Measurements from ENCODE around the gene SSC5D. TPM values are rescaled to one million over a fixed set of nuclear protein-coding genes. Genes with fewer than 3 reads are reported as not detected.

The SSC5D gene
- polyA plus RNA-seq, 1 of the 3 experiments (the other 2 are of a cell fraction): 4.9 TPM

DNA sequence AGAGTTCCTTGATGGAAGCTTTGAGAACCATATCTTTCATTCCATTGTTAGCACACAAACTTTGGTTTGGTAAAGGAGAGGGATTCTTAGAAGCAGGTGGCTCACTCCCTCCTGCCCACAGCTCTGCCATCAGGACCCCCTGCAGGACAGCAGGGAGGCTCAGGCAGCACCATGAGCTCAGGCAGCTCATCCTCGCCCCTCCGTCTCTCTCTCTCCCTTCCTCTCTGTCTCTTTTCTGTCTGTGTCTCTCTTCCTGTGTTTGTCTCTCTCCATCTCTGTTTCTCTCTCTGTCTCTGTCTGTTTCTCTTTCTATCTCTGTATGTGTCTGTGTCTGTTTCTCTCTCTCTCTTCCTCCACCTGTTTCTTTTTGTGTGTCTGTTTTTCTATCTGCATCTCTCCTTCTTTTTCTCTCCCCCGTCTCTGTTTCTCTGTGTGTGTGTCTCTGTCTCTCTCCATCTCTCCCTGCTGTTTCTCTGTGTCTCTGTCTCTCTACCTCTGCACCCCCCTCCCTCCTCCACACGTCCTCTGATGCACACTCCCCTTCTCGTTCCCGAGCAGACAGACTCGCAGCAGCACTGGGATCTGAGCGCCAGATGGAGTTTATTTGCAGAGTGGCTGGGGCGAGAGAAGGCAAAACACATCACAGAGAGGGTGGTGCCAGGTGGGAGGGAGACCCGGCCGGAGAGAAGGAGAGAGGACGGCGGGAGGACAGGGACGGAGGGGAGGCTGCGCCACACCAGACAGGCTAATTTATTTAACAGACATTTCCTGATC is 40.0 kb downstream of the SSC5D start (continued):
- TF ChIP-seq EZH2phosphoT487 (IDR thresholded peaks at IDR 0.05; ENCODE audit: borderline replicate concordance, low read depth) (no peak), TAF1 (IDR thresholded peaks at IDR 0.05; ENCODE audit: borderline replicate concordance, low read depth, low read length) (no peak)

DNA sequence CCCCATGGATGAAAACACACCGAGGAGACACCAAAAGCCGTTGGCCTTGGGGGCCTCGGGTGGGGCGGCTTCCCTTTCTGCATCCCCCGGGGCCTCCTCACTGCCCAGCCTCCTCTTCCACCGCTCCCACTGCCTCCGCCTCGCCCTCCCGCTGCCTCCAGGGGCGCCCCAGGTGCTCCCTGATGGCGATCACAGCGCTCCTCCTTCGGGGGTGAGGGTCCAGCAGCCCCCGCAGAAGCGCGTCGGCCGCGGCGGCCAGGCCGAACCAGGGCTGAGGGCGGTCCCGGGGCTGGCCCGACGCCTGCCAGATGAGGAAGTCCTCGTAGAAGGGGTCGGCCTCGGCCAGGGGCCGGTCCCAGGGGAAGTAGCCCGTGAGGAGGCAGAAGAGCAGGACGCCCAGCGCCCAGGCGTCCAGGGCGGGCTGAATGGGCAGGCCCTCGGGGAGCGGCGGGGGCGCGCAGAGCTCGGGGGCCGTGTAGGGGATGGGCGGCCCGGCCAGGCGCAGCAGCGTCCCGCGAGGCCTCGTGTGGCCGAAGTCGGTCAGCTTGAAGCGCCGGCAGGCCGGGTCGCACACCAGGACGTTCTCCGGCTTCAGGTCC is 41.5 kb downstream of the SSC5D start:
- TF ChIP-seq SMC3 (IDR thresholded peaks at IDR 0.05; ENCODE audit: low read depth, low read length): no peak
- no peak for TF ChIP-seq MEF2A (IDR thresholded peaks at IDR 0.05; ENCODE audit: borderline replicate concordance, low read depth)
- TF ChIP-seq NRF1 (IDR thresholded peaks at IDR 0.05; ENCODE audit: low read depth, low read length): no peak
- TF ChIP-seq, protein P1, sequence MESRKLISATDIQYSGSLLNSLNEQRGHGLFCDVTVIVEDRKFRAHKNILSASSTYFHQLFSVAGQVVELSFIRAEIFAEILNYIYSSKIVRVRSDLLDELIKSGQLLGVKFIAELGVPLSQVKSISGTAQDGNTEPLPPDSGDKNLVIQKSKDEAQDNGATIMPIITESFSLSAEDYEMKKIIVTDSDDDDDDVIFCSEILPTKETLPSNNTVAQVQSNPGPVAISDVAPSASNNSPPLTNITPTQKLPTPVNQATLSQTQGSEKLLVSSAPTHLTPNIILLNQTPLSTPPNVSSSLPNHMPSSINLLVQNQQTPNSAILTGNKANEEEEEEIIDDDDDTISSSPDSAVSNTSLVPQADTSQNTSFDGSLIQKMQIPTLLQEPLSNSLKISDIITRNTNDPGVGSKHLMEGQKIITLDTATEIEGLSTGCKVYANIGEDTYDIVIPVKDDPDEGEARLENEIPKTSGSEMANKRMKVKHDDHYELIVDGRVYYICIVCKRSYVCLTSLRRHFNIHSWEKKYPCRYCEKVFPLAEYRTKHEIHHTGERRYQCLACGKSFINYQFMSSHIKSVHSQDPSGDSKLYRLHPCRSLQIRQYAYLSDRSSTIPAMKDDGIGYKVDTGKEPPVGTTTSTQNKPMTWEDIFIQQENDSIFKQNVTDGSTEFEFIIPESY (IDR thresholded peaks at IDR 0.05; ENCODE audit: borderline replicate concordance, low read depth): no peak
- no peak for TF ChIP-seq FOXM1 (IDR thresholded peaks at IDR 0.05; ENCODE audit: low read depth)
- no peak for TF ChIP-seq RFX5 (IDR thresholded peaks at IDR 0.05; ENCODE audit: low read length)
- TF ChIP-seq, protein P2, sequence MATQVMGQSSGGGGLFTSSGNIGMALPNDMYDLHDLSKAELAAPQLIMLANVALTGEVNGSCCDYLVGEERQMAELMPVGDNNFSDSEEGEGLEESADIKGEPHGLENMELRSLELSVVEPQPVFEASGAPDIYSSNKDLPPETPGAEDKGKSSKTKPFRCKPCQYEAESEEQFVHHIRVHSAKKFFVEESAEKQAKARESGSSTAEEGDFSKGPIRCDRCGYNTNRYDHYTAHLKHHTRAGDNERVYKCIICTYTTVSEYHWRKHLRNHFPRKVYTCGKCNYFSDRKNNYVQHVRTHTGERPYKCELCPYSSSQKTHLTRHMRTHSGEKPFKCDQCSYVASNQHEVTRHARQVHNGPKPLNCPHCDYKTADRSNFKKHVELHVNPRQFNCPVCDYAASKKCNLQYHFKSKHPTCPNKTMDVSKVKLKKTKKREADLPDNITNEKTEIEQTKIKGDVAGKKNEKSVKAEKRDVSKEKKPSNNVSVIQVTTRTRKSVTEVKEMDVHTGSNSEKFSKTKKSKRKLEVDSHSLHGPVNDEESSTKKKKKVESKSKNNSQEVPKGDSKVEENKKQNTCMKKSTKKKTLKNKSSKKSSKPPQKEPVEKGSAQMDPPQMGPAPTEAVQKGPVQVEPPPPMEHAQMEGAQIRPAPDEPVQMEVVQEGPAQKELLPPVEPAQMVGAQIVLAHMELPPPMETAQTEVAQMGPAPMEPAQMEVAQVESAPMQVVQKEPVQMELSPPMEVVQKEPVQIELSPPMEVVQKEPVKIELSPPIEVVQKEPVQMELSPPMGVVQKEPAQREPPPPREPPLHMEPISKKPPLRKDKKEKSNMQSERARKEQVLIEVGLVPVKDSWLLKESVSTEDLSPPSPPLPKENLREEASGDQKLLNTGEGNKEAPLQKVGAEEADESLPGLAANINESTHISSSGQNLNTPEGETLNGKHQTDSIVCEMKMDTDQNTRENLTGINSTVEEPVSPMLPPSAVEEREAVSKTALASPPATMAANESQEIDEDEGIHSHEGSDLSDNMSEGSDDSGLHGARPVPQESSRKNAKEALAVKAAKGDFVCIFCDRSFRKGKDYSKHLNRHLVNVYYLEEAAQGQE (IDR thresholded peaks at IDR 0.05; ENCODE audit: low read depth, low read length): no peak
- no peak for TF ChIP-seq FOSL2 (IDR thresholded peaks at IDR 0.05; ENCODE audit: borderline replicate concordance, low read depth)
- TF ChIP-seq, protein P3, sequence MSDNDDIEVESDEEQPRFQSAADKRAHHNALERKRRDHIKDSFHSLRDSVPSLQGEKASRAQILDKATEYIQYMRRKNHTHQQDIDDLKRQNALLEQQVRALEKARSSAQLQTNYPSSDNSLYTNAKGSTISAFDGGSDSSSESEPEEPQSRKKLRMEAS (IDR thresholded peaks at IDR 0.05; ENCODE audit: low read depth): no peak
- no peak for TF ChIP-seq FOXJ3 (CRISPR knock-in tag; IDR thresholded peaks at IDR 0.05)
- no peak for TF ChIP-seq TCF12 (IDR thresholded peaks at IDR 0.05)
- Histone ChIP-seq H3K9ac (no peak overlapping the region), H4K20me1 (ENCODE audit: insufficient read depth) (no peaks in the 10 kb centered on the region), H3K27me3 (ENCODE audit: insufficient read depth) (no peaks in the 10 kb centered on the region), H3K27ac (ENCODE audit: low read depth in 2 of 2, low read length in 1 of 2) (no peak overlapping the region), H3K9me2 (no peaks in the 10 kb centered on the region), H3K36me3 (replicated peaks in 1 of 2; ENCODE audit: control insufficient read depth in 1 of 2, insufficient read depth in 2 of 2, low read length in 1 of 2) (no peaks in the 10 kb centered on the region), H3K79me2 (ENCODE audit: insufficient read depth) (no peaks in the 10 kb centered on the region), H3K4me3 (ENCODE audit: low read depth in 2 of 2, low read length in 1 of 2) (no peak overlapping the region), H3K4me2 (no peak overlapping the region), H3F3A (replicated peaks; ENCODE audit: insufficient read depth) (no peaks in the 10 kb centered on the region), H3K4me1 (ENCODE audit: control insufficient read depth in 1 of 2, insufficient read depth in 2 of 2, low read depth in 1 of 2, low read length in 1 of 2) (peaks cover 0 to 31% of the 10 kb centered on the region in 2 experiments; a peak in 1 of 4 replicates), H2AFZ (ENCODE audit: low read depth) (no peak overlapping the region), H3K9me3 (no peaks in the 10 kb centered on the region)
- POLR2A ChIA-PET: no interaction called here
- CTCF ChIA-PET: interaction anchor here (1.0 kb wide), 1 partner anchor 18 kb away, joined by 3 read pairs; no protein-coding TSS in a partner anchor
- no peak for DNase-seq
- 94% methylated on average over 28 of the region's 56 CpGs for WGBS (ENCODE audit: low lambda C conversion rate)
